Activated naive CD4-positive, alpha-beta T cell treated with anti-CD3 and anti-CD28 coated beads, Interleukin-2, amount 10 ng/mL, durations not matched to agents 5 hours and 36 hours (primary cell): Measurements from ENCODE around the gene LBX1. TPM values are rescaled to one million over a fixed set of nuclear protein-coding genes. Genes with fewer than 3 reads are reported as not detected.

Experiments used
- total RNA-seq, 2 experiments: library from RNA; stranded (reverse); gene quantifications; one replicate each; pipeline ENCODE4 v1.2.3, GENCODE V29; 2021

LBX1 gene
- total RNA-seq, result not detected

GRCh38 chr10:101229266-101230182 lies at the start of gene LBX1:
Gene LBX1, minus strand, starts transcription at chr10:101229463. Its CDS starts 648 bp downstream, at chr10:101228815.

Other genes starting within 250 kb of the LBX1 start
- gene MRPL43, start 242.0 kb downstream of the LBX1 start, total RNA-seq, result 10 to 100 TPM; 45.7 to 47.4 TPM
- gene TWNK, start 241.9 kb downstream of the LBX1 start, total RNA-seq, result 10 to 100 TPM; 11.8 to 12.5 TPM
- gene LZTS2, start 229.7 kb downstream of the LBX1 start, total RNA-seq, result 10 to 100 TPM; 23.9 to 24.0 TPM
- gene PDZD7, start 198.3 kb downstream of the LBX1 start, total RNA-seq, result under 1 TPM; 0.72 to 0.81 TPM
- 10 to 100 TPM; 49.7 to 50.1 TPM for gene SFXN3, start 198.2 kb downstream of the LBX1 start, total RNA-seq
- gene KAZALD1, start 167.5 kb downstream of the LBX1 start, total RNA-seq, result under 1 TPM; 0.48 to 0.96 TPM
- gene TLX1, start 98.2 kb downstream of the LBX1 start, total RNA-seq, result not detected
- gene BTRC, start 124.7 kb upstream of the LBX1 start, total RNA-seq, result 10 to 100 TPM; 11.6 to 13.5 TPM